ENCODE results near the gene HOXA2.

HOXA2 gene

GRCh38 chr7:27092819-27093110 lies 9.7 kb downstream of the HOXA2 start:
- no peak overlapping the region for H3K4me3 ChIP-seq (ENCODE audit: low read depth, low read length)
- TF ChIP-seq, protein P1, sequence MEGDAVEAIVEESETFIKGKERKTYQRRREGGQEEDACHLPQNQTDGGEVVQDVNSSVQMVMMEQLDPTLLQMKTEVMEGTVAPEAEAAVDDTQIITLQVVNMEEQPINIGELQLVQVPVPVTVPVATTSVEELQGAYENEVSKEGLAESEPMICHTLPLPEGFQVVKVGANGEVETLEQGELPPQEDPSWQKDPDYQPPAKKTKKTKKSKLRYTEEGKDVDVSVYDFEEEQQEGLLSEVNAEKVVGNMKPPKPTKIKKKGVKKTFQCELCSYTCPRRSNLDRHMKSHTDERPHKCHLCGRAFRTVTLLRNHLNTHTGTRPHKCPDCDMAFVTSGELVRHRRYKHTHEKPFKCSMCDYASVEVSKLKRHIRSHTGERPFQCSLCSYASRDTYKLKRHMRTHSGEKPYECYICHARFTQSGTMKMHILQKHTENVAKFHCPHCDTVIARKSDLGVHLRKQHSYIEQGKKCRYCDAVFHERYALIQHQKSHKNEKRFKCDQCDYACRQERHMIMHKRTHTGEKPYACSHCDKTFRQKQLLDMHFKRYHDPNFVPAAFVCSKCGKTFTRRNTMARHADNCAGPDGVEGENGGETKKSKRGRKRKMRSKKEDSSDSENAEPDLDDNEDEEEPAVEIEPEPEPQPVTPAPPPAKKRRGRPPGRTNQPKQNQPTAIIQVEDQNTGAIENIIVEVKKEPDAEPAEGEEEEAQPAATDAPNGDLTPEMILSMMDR (IDR thresholded peaks at IDR 0.05; ENCODE audit: insufficient read depth, low read depth, low read length, missing control alignments) = no peak
- DNase-seq (ENCODE audit: low read depth) = no peak

DNA sequence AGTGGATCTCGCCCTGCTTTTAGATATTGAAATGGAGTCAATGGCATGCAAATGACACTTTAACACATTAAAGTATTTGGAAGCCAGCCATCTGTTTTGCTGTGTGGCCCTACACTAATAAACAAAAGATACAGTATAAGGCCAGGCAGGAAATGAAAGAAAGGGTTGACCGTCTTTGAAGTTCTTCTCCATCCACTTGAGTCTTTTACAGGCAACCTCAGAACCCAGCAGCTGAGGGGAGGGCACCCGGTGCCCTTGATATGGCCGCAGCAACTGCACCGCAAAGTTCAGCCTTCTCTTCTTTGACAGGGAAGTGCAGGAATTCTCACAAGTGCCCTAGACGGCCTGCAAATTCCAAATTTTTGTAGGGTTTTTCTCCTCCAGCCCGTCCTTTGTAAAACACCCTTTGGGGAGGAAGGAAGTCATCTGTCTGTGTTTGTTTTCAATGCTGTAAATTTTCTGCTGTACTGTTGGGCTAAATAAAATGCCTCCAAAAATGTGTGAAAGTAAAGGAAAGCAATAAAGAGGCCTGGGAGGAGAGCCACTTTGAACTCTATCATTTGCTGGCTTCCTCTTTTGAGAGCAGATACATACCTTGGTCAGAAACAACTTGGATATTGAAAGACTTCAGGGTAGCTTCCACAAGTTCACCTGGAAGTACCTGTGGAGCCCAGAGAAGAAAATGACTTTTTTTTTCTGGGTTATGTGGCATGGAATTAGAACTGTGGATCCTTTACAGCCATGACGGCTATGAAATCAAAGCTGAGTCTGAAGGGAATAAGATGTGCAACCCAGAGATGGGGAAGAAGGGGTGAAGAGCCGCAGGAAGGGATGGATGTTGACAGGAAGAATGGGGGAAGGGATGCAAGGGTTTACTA lies 10.3 kb downstream of the HOXA2 start:
- no peak for DNase-seq (ENCODE audit: low read depth)
- TF ChIP-seq, protein P1 (IDR thresholded peaks at IDR 0.05; ENCODE audit: insufficient read depth, low read depth, low read length, missing control alignments) = no peak
- no peak overlapping the region for H3K4me3 ChIP-seq (ENCODE audit: low read depth, low read length)

- no peak for DNase-seq (ENCODE audit: low read depth)
- H3K4me3 ChIP-seq (ENCODE audit: low read depth, low read length) = no peak overlapping the region
- TF ChIP-seq, protein P1 (IDR thresholded peaks at IDR 0.05; ENCODE audit: insufficient read depth, low read depth, low read length, missing control alignments) = no peak
Measured at GRCh38 chr7:27091105-27091504, 11.4 kb downstream of the HOXA2 start.

DNA sequence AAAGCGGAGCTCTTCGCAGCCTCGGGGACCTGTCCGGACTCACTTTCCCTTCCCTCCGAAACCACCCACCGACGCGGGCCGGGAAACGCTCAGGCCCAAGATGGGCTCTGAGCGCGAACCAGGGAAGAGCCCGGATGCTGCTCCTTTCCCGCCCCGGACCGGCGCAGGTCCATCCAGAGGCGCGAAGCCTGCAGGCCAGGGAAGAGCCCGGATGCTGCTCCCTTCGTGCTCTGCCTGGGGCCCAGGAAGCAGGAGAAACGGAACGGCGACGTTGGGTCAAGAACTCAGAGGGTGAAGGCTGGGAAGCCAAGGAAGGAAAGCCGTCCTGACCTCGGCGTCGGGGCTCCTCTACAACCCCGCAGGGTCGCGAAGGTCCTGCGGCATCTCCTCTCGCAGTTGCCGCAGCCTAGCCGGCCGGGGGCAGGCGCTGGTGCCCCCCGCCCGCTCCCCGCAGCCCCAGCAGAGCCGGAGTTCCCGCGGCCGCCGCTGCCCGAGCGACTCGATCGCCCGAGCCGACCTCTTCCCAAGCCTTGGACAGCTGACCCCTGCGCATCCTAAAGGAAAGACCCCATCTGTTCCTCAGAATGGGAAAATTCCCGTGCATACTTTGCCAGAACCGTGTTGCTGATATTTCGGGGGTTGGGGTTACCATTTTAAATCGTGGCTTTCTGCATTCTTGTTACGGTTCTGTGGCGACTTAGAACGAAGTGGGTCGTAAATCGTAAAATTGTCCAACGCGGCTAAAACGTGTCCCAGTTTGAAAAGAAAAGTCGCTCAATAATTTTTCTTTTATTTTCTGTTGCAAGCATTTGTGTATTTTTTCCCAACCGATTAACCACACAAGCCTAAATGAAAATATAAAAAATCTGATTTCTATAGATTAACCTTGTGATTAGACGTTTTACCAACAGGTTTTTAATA lies 14.2 kb downstream of the HOXA2 start:
- no peak overlapping the region for H3K4me3 ChIP-seq (ENCODE audit: low read depth, low read length)
- TF ChIP-seq, protein P1 (IDR thresholded peaks at IDR 0.05; ENCODE audit: insufficient read depth, low read depth, low read length, missing control alignments) = no peak
- no peak for DNase-seq (ENCODE audit: low read depth)

- TF ChIP-seq, protein P1 (IDR thresholded peaks at IDR 0.05; ENCODE audit: insufficient read depth, low read depth, low read length, missing control alignments) = no peak
- no peak overlapping the region for H3K4me3 ChIP-seq (ENCODE audit: low read depth, low read length)
- peak; percentile 32 for DNase-seq (ENCODE audit: low read depth)
Measured at GRCh38 chr7:27083646-27084045, 18.8 kb downstream of the HOXA2 start.

GRCh38 chr7:27082171-27082570 lies 20.3 kb downstream of the HOXA2 start:
- no peak overlapping the region for H3K4me3 ChIP-seq (ENCODE audit: low read depth, low read length)
- DNase-seq (ENCODE audit: low read depth) = no peak
- TF ChIP-seq, protein P1 (IDR thresholded peaks at IDR 0.05; ENCODE audit: insufficient read depth, low read depth, low read length, missing control alignments) = no peak

Data from GM12865 (cell line).